Measurements from ENCODE around the gene RAI1.

The RAI1 gene

DNA sequence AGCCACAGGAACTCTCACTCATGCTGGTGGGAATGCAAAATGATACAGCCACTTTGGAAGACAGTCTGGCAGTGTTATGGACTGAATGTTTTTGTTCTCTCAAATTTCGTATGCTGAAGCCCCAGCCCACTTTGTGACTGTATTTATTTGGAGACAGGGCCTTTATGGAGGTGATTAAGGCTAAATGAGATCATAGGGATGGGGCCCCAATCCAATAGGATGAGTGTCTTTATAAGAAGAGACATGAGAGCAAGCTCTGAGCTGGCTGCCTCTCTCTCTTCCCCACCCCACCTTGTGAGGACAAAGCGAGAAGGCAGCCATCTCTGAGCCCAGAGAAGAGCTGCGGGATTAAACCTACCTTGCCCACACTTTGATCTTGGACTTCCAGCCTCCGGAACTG is 21.9 kb upstream of the RAI1 start:
- no peaks in the 10 kb centered on the region for H3K79me2 ChIP-seq
- no peaks in the 10 kb centered on the region for H3K9me3 ChIP-seq (ENCODE audit: control insufficient read depth, low read length)

DNA sequence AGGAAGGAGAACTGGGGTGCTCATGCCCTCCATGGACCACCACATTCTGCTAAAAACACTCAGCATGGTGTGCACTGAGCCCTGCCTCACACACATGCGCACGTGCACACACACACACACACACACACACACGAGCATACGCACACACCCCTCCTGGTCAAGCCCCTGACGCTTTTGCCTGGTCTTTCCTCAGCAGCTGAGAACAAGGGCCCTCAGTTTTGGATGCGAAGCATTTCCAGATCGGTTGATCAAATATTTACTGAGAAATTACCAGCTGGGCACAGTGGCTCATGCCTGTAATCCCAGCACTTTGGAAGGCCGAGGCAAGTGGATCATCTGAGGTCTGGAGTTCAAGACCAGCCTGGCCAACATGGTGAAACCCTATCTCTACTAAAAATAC is 20.1 kb upstream of the RAI1 start:
- H3K4me3 ChIP-seq (ENCODE audit: low read depth, low read length) = no peak overlapping the region
- H3K36me3 ChIP-seq (ENCODE audit: control insufficient read depth, insufficient read depth, low read length) = no peaks in the 10 kb centered on the region
- TF ChIP-seq, protein P1, sequence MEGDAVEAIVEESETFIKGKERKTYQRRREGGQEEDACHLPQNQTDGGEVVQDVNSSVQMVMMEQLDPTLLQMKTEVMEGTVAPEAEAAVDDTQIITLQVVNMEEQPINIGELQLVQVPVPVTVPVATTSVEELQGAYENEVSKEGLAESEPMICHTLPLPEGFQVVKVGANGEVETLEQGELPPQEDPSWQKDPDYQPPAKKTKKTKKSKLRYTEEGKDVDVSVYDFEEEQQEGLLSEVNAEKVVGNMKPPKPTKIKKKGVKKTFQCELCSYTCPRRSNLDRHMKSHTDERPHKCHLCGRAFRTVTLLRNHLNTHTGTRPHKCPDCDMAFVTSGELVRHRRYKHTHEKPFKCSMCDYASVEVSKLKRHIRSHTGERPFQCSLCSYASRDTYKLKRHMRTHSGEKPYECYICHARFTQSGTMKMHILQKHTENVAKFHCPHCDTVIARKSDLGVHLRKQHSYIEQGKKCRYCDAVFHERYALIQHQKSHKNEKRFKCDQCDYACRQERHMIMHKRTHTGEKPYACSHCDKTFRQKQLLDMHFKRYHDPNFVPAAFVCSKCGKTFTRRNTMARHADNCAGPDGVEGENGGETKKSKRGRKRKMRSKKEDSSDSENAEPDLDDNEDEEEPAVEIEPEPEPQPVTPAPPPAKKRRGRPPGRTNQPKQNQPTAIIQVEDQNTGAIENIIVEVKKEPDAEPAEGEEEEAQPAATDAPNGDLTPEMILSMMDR (IDR thresholded peaks at IDR 0.05) = no peak
- no peak overlapping the region for H2AFZ ChIP-seq
- H3K79me2 ChIP-seq = no peaks in the 10 kb centered on the region
- H3K9ac ChIP-seq = no peak overlapping the region
- no peak overlapping the region for H3K27ac ChIP-seq
- no peaks in the 10 kb centered on the region for H3K4me1 ChIP-seq
- H3K4me2 ChIP-seq (ENCODE audit: low read length) = no peak overlapping the region
- H3K27me3 ChIP-seq (ENCODE audit: control insufficient read depth, insufficient read depth, low read length) = no peaks in the 10 kb centered on the region
- no peaks in the 10 kb centered on the region for H3K9me3 ChIP-seq (ENCODE audit: control insufficient read depth, low read length)

More for the DNA sequence above, 21.9 kb upstream of the RAI1 start:
- Histone ChIP-seq H3K27me3 (ENCODE audit: control insufficient read depth, insufficient read depth, low read length) (no peaks in the 10 kb centered on the region), H3K27ac (no peak overlapping the region), H3K4me2 (ENCODE audit: low read length) (no peak overlapping the region), H3K36me3 (ENCODE audit: control insufficient read depth, insufficient read depth, low read length) (no peaks in the 10 kb centered on the region), H3K9ac (no peak overlapping the region), H2AFZ (no peak overlapping the region), H3K4me1 (no peaks in the 10 kb centered on the region), H3K4me3 (ENCODE audit: low read depth, low read length) (no peak overlapping the region)
- TF ChIP-seq, protein P1 (IDR thresholded peaks at IDR 0.05) = no peak

DNA sequence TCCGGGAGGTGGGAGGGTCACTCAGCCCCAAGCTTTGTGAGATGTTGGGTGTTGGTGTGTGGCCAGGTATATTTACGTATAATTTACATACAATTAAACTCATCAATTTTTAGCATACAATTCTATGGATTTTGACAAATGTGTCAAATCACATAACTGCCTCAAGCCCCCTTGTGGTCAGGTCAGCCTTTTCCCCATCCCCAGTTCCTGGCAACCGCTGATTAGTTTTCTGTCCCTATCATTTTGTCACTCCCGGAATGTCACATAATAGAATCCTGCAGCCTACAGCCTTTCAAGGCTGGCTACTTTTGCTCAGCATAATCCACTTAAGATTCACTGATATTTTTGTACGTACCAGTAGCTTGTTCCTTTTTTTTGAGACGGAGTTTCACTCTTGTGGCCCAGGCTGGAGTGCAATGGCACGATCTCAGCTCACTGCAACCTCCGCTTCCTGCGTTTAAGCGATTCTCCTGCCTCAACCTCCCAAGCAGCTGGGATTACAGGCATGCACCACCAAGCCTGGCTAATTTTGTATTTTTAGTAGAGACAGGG is 19.3 kb upstream of the RAI1 start:
- no peak overlapping the region for H3K4me2 ChIP-seq (ENCODE audit: low read length)
- H2AFZ ChIP-seq = no peak overlapping the region
- no peaks in the 10 kb centered on the region for H3K9me3 ChIP-seq (ENCODE audit: control insufficient read depth, low read length)
- no peak overlapping the region for H3K27ac ChIP-seq
- H3K27me3 ChIP-seq (ENCODE audit: control insufficient read depth, insufficient read depth, low read length) = no peaks in the 10 kb centered on the region
- H3K79me2 ChIP-seq = no peaks in the 10 kb centered on the region
- TF ChIP-seq, protein P1 (IDR thresholded peaks at IDR 0.05) = no peak
- H3K36me3 ChIP-seq (ENCODE audit: control insufficient read depth, insufficient read depth, low read length) = no peaks in the 10 kb centered on the region
- H3K4me1 ChIP-seq = no peaks in the 10 kb centered on the region
- H3K4me3 ChIP-seq (ENCODE audit: low read depth, low read length) = no peak overlapping the region
- H3K9ac ChIP-seq = no peak overlapping the region

DNA sequence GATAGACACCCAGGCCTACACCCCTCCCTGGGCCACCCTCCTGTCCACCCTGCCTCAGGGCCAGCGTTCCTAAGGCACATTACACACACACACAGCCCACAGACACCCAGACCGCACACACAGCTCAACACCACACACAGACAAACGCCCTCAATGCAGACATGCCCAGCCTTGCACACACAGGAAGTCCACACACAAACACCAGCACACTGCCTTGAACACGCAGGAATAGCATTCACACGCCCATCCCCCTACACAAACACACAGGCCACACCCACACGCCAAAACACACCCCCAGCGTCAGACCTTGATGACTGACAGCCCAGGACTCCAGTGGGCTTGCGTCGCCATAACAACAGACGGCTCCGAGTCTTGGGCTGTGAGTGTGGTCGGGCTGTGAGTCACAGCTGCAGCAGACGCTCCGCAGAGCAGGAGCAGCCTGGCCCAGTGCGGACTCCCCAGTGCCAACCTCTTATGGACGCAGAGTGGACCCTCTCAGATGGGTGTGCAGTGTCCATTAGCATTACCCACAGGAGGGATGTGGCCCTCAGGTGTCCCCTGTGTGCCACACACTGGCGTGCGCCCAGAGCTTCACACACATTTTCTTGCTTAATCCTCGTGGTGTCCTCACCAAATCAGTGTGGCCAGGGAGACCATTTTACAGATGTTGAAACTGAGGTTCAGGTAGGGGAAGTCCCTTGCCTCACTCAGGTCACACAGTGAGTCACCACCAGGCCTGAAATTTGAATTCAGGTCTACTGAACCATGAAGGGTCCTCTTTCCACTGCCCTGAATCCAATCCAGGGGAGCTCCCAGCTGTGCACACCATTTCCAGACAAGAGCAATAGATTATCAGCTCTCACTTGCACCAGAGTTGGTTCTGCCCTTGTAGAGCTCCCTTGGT is 17.8 kb upstream of the RAI1 start:
- Histone ChIP-seq H3K79me2 (no peaks in the 10 kb centered on the region), H2AFZ (no peak overlapping the region), H3K9ac (no peak overlapping the region), H3K4me3 (ENCODE audit: low read depth, low read length) (no peak overlapping the region), H3K27me3 (ENCODE audit: control insufficient read depth, insufficient read depth, low read length) (no peaks in the 10 kb centered on the region), H3K27ac (no peak overlapping the region), H3K4me2 (ENCODE audit: low read length) (no peak overlapping the region), H3K36me3 (ENCODE audit: control insufficient read depth, insufficient read depth, low read length) (no peaks in the 10 kb centered on the region), H3K9me3 (ENCODE audit: control insufficient read depth, low read length) (no peaks in the 10 kb centered on the region), H3K4me1 (no peaks in the 10 kb centered on the region)
- TF ChIP-seq, protein P1 (IDR thresholded peaks at IDR 0.05) = no peak
